Measurements from ENCODE around the gene NLRX1.
"Not testable (repeated sequence)": the region's sequence is repeated elsewhere in the genome, so short reads cannot be mapped to it uniquely, and the experiment has no call there.

Gene NLRX1

GRCh38 chr11:119209186-119209585 lies 40.7 kb downstream of the NLRX1 start:
- DNase-seq (ENCODE audit: low read depth) = no peak
- no peak overlapping the region for H3K4me3 ChIP-seq (ENCODE audit: low read length)
- TF ChIP-seq CTCF (IDR thresholded peaks at IDR 0.05; ENCODE audit: insufficient read depth, low read depth, low read length, missing control alignments) = no peak

GRCh38 chr11:119210050-119210449 lies 41.5 kb downstream of the NLRX1 start:
- no peak for TF ChIP-seq CTCF (IDR thresholded peaks at IDR 0.05; ENCODE audit: insufficient read depth, low read depth, low read length, missing control alignments)
- peak; percentile 45 for DNase-seq (ENCODE audit: low read depth)
- no peak overlapping the region for H3K4me3 ChIP-seq (ENCODE audit: low read length)

- H3K4me3 ChIP-seq (ENCODE audit: low read length) = no peak overlapping the region
- DNase-seq (ENCODE audit: low read depth) = peak; percentile 98
- no peak for TF ChIP-seq CTCF (IDR thresholded peaks at IDR 0.05; ENCODE audit: insufficient read depth, low read depth, low read length, missing control alignments)
These were observed 49.8 kb downstream of the NLRX1 start for GRCh38 chr11:119218141-119218878.

GRCh38 chr11:119222308-119222707 lies 53.8 kb downstream of the NLRX1 start:
- no peak for DNase-seq (ENCODE audit: low read depth)
- TF ChIP-seq CTCF (IDR thresholded peaks at IDR 0.05; ENCODE audit: insufficient read depth, low read depth, low read length, missing control alignments) = no peak
- no peak overlapping the region for H3K4me3 ChIP-seq (ENCODE audit: low read length)

GRCh38 chr11:119222891-119223290 lies 54.4 kb downstream of the NLRX1 start:
- DNase-seq (ENCODE audit: low read depth) = no peak
- no peak overlapping the region for H3K4me3 ChIP-seq (ENCODE audit: low read length)
- TF ChIP-seq CTCF (IDR thresholded peaks at IDR 0.05; ENCODE audit: insufficient read depth, low read depth, low read length, missing control alignments) = no peak

GRCh38 chr11:119223856-119224255 lies 55.3 kb downstream of the NLRX1 start:
- H3K4me3 ChIP-seq (ENCODE audit: low read length) = no peak overlapping the region
- TF ChIP-seq CTCF (IDR thresholded peaks at IDR 0.05; ENCODE audit: insufficient read depth, low read depth, low read length, missing control alignments) = no peak
- DNase-seq (ENCODE audit: low read depth) = no peak

GRCh38 chr11:119228535-119229287 lies 60.2 kb downstream of the NLRX1 start:
- H3K4me3 ChIP-seq (ENCODE audit: low read length); DNase-seq (ENCODE audit: low read depth): not testable (repeated sequence)
